GM23338 (cell line): ENCODE data around the gene GRAMD1A. TPM values are rescaled to one million over a fixed set of nuclear protein-coding genes. Genes with fewer than 3 reads are reported as not detected.
"Not testable (repeated sequence)": the region's sequence is repeated elsewhere in the genome, so short reads cannot be mapped to it uniquely, and the experiment has no call there.

Experiments used
- ATAC-seq: fragments of 200-7000 bp; cut with Tn5 transposase; 3 replicates; pipeline ENCODE4 v1.9.1; 2020
- DNase-seq: peaks from one replicate; pipeline ENCODE4 v3.0.0-alpha.2; 2015; ENCODE audit warnings: low spot score
- H2AFZ ChIP-seq: fragments of 200-600 bp; sonication (generic); 2 replicates; pipeline ENCODE4 v1.8.0; 2016; ENCODE audit warnings: antibody characterized with exemption, mild to moderate bottlenecking, moderate library complexity
- H3F3A ChIP-seq: fragments of 200-600 bp; sonication (generic); replicated peaks from 2 replicates; pipeline ENCODE4 v1.8.0; 2017; ENCODE audit warnings: antibody characterized with exemption, mixed run types, low read depth
- H3K27ac ChIP-seq: fragments of 200-600 bp; sonication (generic); 2 replicates; pipeline ENCODE4 v1.6.1; 2016; ENCODE audit warnings: low read depth
- H3K27me3 ChIP-seq: fragments of 200-600 bp; sonication (generic); 2 replicates; pipeline ENCODE4 v1.8.0; 2016; ENCODE audit warnings: mild to moderate bottlenecking, mixed run types, moderate library complexity; ENCODE audit not compliant: insufficient read depth
- H3K36me3 ChIP-seq: fragments of 200-600 bp; sonication (generic); 2 replicates; pipeline ENCODE4 v1.8.0; 2016; ENCODE audit warnings: mild to moderate bottlenecking; ENCODE audit not compliant: insufficient read depth
- H3K4me1 ChIP-seq: fragments of 200-600 bp; sonication (generic); 2 replicates; pipeline ENCODE4 v1.8.0; 2016; ENCODE audit warnings: mild to moderate bottlenecking, moderate library complexity; ENCODE audit not compliant: insufficient read depth
- H3K4me2 ChIP-seq: fragments of 200-600 bp; sonication (generic); 2 replicates; pipeline ENCODE4 v1.7.1; 2017; ENCODE audit warnings: mixed run types
- H3K4me3 ChIP-seq: fragments of 200-600 bp; sonication (generic); 2 replicates; pipeline ENCODE4 v1.6.1; 2016; ENCODE audit warnings: mixed run types
- H3K79me2 ChIP-seq: fragments of 200-600 bp; sonication (generic); replicated peaks from 2 replicates; pipeline ENCODE4 v1.8.0; 2017; ENCODE audit warnings: mild to moderate bottlenecking; ENCODE audit not compliant: insufficient read depth
- H3K9me2 ChIP-seq: fragments of 200-600 bp; sonication (generic); 2 replicates; pipeline ENCODE4 v1.8.0; 2017; ENCODE audit not compliant: insufficient read depth
- H4K20me1 ChIP-seq: fragments of 200-600 bp; sonication (generic); replicated peaks from 2 replicates; pipeline ENCODE4 v1.8.0; 2017; ENCODE audit warnings: mild to moderate bottlenecking; ENCODE audit not compliant: insufficient read depth
- H3K27ac Mint-ChIP-seq: 2 replicates; pipeline ENCODE4 v1.8.0; 2020; ENCODE audit warnings: inconsistent platforms, mild to moderate bottlenecking, moderate library complexity, mixed read lengths
- H3K27me3 Mint-ChIP-seq: 3 replicates; pipeline ENCODE4 v1.8.0; 2022; ENCODE audit warnings: low read depth, mild to moderate bottlenecking, moderate library complexity, mixed read lengths, inconsistent platforms; ENCODE audit not compliant: insufficient read depth, poor library complexity
- H3K36me3 Mint-ChIP-seq: 3 replicates; pipeline ENCODE4 v1.8.0; 2021; ENCODE audit warnings: low read depth, mild to moderate bottlenecking, inconsistent platforms, moderate library complexity, mixed read lengths
- H3K4me1 Mint-ChIP-seq: 3 replicates; pipeline ENCODE4 v1.8.0; 2020; ENCODE audit warnings: mild to moderate bottlenecking, inconsistent platforms, mixed read lengths
- H3K4me3 Mint-ChIP-seq: 3 replicates; pipeline ENCODE4 v1.8.0; 2021; ENCODE audit warnings: moderate library complexity, mild to moderate bottlenecking, inconsistent platforms, mixed read lengths
- H3K9me3 Mint-ChIP-seq: 3 replicates; pipeline ENCODE4 v1.8.0; 2020; ENCODE audit warnings: moderate library complexity, mild to moderate bottlenecking, inconsistent platforms, mixed read lengths
- CREB1 ChIP-seq: fragments of 250-450 bp; sonication (Bioruptor Pico); IDR thresholded peaks from 2 replicates; pipeline ENCODE4 v1.5.0; 2020; ENCODE audit warnings: low read depth, mild to moderate bottlenecking, moderate library complexity
- CTCF ChIP-seq, 2 experiments: fragments of 200-600 bp in 1 of 2; sonication (generic) in 1 of 2; conservative IDR thresholded peaks; 2 replicates each; pipeline versions ENCODE4 v1.5.1 to v1.6.1; 2016 to 2017; ENCODE audit warnings: antibody characterized with exemption in 2 of 2, low read depth in 2 of 2, mild to moderate bottlenecking in 2 of 2, moderate library complexity in 1 of 2
- ETS1 ChIP-seq: IDR thresholded peaks from 2 replicates; pipeline ENCODE4 v1.6.1; 2016; ENCODE audit warnings: antibody characterized with exemption
- JUNB ChIP-seq: IDR thresholded peaks from one replicate; pipeline ENCODE4 v1.6.1; 2016; ENCODE audit warnings: antibody characterized with exemption; ENCODE audit not compliant: unreplicated experiment
- NANOG ChIP-seq: IDR thresholded peaks from 2 replicates; pipeline ENCODE4 v1.6.1; 2016; ENCODE audit warnings: antibody characterized with exemption, borderline replicate concordance
- ZNF114 ChIP-seq: fragments of 250-450 bp; sonication (Bioruptor Pico); IDR thresholded peaks from 2 replicates; pipeline ENCODE4 v1.5.0; 2020; ENCODE audit warnings: mild to moderate bottlenecking, moderate library complexity
- polyA plus RNA-seq: library from polyadenylated mRNA; unstranded; fragments of >200 nt; fragmentation: Nextera tagmentation; extraction: Ambion mirVana; gene quantifications from 2 replicates; pipeline ENCODE4 v1.2.1, GENCODE V29; 2016
- total RNA-seq: library from RNA; depleted of rRNA; stranded (reverse); fragments of >200 nt; shearing (Covaris generic); gene quantifications from 2 replicates; pipeline ENCODE4 v1.2.3, GENCODE V29; 2014

Gene GRAMD1A
- total and polyA plus RNA-seq, 2 experiments from 2014 or later = 122 to 174 TPM

- H3K27ac ChIP-seq = no peak overlapping the region
- DNase-seq = no peak
- Mint-ChIP-seq H3K4me3 (no peak overlapping the region), H3K27ac (no peak overlapping the region), H3K27me3 (peaks cover 14% of the 10 kb centered on the region), H3K4me1 (peaks cover 18% of the 10 kb centered on the region), H3K9me3 (peaks cover 3% of the 10 kb centered on the region; the same call in 1 of the 3 replicates), H3K36me3 (peaks cover 18% of the 10 kb centered on the region)
- no peaks in the 10 kb centered on the region; the same call in 1 of the 2 replicates for H4K20me1 ChIP-seq
- ATAC-seq = no peak
- no peak for TF ChIP-seq CTCF (conservative IDR thresholded peaks at IDR 0.05; ENCODE audit: low read depth in 2 of 2)
- no peak for TF ChIP-seq CREB1 (CRISPR knock-in tag)
- TF ChIP-seq NANOG = no peak
- TF ChIP-seq ZNF114 (CRISPR knock-in tag) = no peak
- no peak for TF ChIP-seq JUNB
- TF ChIP-seq ETS1 = no peak
- H3K27me3 ChIP-seq = no peaks in the 10 kb centered on the region
- no peak overlapping the region for H3K4me3 ChIP-seq
- no peaks in the 10 kb centered on the region for H3K9me2 ChIP-seq
- H3K79me2 ChIP-seq = peaks cover 7% of the 10 kb centered on the region; the same call in 1 of the 2 replicates
- no peaks in the 10 kb centered on the region for H3K36me3 ChIP-seq
- H3K4me1 ChIP-seq = peaks cover 15% of the 10 kb centered on the region
- no peak overlapping the region for H2AFZ ChIP-seq
- 0 out of 2 replicates have a peak, but pooled peaks cover 4% of the 10 kb centered on the region for H3F3A ChIP-seq
- no peak overlapping the region for H3K4me2 ChIP-seq
These were observed 49.3 kb downstream of the GRAMD1A start for GRCh38 chr19:35049456-35049855.

- not testable (repeated sequence) for H3K9me2 ChIP-seq, H3K4me1 ChIP-seq, H3K4me3 Mint-ChIP-seq, ATAC-seq, H3F3A ChIP-seq, H3K27ac ChIP-seq, H3K36me3 ChIP-seq, H3K27ac Mint-ChIP-seq, H3K9me3 Mint-ChIP-seq, H4K20me1 ChIP-seq, H3K4me3 ChIP-seq, H2AFZ ChIP-seq, H3K4me2 ChIP-seq, DNase-seq, H3K79me2 ChIP-seq, H3K27me3 ChIP-seq
- H3K4me1 Mint-ChIP-seq = peaks cover 11% of the 10 kb centered on the region
- peaks cover 14% of the 10 kb centered on the region for H3K27me3 Mint-ChIP-seq
- H3K36me3 Mint-ChIP-seq = peaks cover 18% of the 10 kb centered on the region
These were observed 50.5 kb downstream of the GRAMD1A start for GRCh38 chr19:35050662-35051061.

GRCh38 chr19:35051268-35051667 is 51.1 kb downstream of the GRAMD1A start:
- Mint-ChIP-seq H3K36me3 (peaks cover 18% of the 10 kb centered on the region), H3K27me3 (peaks cover 18% of the 10 kb centered on the region), H3K4me1 (peaks cover 15% of the 10 kb centered on the region)
- H4K20me1 ChIP-seq, H3K27ac ChIP-seq, H3K4me3 ChIP-seq, H3K9me3 Mint-ChIP-seq, H3K27me3 ChIP-seq, H3K27ac Mint-ChIP-seq, H3K4me3 Mint-ChIP-seq, H3K4me1 ChIP-seq, H3K79me2 ChIP-seq, H2AFZ ChIP-seq, H3K4me2 ChIP-seq, H3K36me3 ChIP-seq, DNase-seq, ATAC-seq, H3K9me2 ChIP-seq, H3F3A ChIP-seq: not testable (repeated sequence)
